Measurements from ENCODE around the gene ECT2L. TPM values are rescaled to one million over a fixed set of nuclear protein-coding genes. Genes with fewer than 3 reads are reported as not detected.

ECT2L gene
- total RNA-seq, 2 donors from 2014 or later = not detected

DNA sequence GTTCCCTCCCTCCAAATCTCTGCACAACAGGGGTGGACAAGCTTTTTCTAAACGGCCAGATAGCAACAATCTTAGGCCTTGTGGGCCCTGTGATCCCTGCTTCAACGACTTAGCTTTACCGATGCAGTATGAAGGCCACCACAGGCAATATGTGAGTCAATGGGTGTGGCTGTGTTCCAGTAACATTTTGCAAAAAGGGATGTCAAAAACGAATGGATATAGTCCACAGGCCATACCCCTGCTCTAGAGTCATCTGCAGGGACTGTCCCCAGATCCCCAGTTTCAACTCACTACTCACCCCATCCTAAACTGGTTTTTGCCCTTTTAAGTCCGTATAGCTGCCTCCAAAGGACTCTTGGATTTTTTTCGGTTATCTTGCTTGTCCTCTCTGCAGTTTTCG is 34.4 kb downstream of the ECT2L start:
- Histone ChIP-seq H3K27me3 (replicated peaks; ENCODE audit: insufficient read depth) (no peaks in the 10 kb centered on the region), H3K4me3 (no peak overlapping the region), H3K27ac (no peak overlapping the region), H3K36me3 (no peaks in the 10 kb centered on the region), H3K9me3 (no peaks in the 10 kb centered on the region), H3K4me1 (ENCODE audit: control insufficient read depth in 1 of 2, low read depth in 2 of 2) (peaks cover 0 to 15% of the 10 kb centered on the region in 2 donors)
- TF ChIP-seq, protein P1, sequence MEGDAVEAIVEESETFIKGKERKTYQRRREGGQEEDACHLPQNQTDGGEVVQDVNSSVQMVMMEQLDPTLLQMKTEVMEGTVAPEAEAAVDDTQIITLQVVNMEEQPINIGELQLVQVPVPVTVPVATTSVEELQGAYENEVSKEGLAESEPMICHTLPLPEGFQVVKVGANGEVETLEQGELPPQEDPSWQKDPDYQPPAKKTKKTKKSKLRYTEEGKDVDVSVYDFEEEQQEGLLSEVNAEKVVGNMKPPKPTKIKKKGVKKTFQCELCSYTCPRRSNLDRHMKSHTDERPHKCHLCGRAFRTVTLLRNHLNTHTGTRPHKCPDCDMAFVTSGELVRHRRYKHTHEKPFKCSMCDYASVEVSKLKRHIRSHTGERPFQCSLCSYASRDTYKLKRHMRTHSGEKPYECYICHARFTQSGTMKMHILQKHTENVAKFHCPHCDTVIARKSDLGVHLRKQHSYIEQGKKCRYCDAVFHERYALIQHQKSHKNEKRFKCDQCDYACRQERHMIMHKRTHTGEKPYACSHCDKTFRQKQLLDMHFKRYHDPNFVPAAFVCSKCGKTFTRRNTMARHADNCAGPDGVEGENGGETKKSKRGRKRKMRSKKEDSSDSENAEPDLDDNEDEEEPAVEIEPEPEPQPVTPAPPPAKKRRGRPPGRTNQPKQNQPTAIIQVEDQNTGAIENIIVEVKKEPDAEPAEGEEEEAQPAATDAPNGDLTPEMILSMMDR (IDR thresholded peaks at IDR 0.05) = no peak
- ATAC-seq (ENCODE audit: insufficient number of reproducible peaks, low FRiP score, low read depth) = no peak
- DNase-seq (ENCODE audit: low spot score) = no peak

DNA sequence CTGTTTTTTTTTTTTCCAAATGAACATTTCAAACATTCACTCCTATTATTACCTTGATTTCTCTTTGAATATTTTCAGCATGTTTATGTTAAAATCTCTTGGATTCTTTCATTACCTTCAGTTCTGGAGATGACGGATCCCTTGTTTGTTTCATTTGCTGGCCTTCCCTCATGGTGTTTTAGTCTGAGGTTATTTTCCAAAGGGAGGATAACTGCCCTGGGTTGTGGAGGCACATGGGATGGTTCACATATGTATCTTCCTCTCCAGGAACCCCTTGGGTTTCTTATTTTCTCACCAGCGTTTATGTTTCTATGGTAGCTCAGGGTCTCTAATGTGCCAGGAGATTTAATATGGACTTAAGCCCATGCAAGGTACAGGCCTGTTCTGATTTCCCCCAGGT is 36.3 kb downstream of the ECT2L start:
- ATAC-seq (ENCODE audit: insufficient number of reproducible peaks, low FRiP score, low read depth) (no peak), DNase-seq (ENCODE audit: low spot score) (no peak)
- Histone ChIP-seq H3K9me3 (no peaks in the 10 kb centered on the region), H3K27me3 (replicated peaks; ENCODE audit: insufficient read depth) (no peaks in the 10 kb centered on the region), H3K27ac (no peak overlapping the region), H3K4me1 (ENCODE audit: control insufficient read depth in 1 of 2, low read depth in 2 of 2) (peaks cover 0 to 15% of the 10 kb centered on the region in 2 donors), H3K36me3 (no peaks in the 10 kb centered on the region), H3K4me3 (no peak overlapping the region)
- TF ChIP-seq, protein P1 (IDR thresholded peaks at IDR 0.05) = no peak

DNA sequence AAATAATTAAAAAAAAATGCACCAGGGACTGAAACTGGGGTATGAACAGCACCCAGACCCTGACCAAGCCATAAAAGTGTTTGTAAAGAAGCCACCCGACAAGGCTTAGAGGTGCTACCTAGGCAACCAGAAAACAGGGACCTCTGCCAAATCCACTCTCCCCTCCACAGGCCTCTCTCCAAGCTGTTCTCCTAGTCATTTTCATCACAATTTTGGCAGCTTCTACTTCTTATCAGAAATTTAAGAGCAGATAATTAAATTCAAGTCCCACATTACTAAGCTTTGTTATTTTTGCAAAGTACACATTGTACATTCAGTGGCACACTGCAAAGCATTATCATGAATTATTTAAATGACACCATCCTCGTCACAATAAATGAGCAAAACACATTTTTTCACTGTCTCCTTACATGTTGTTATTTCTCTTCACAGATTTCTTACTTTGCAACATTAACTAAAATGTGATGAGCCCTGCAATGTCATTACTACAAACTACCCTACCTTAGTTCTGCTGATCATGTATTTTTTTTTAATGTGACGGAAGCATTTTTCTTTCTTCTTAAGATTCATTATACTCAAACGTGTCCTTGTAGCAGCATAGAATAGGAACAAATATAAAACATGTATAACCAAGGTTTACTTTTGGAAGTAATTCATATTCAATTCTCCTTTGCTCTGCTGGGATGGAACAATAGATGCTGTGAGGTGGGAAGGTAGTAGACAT is 38.1 kb downstream of the ECT2L start:
- Histone ChIP-seq H3K27me3 (replicated peaks; ENCODE audit: insufficient read depth) (no peaks in the 10 kb centered on the region), H3K4me1 (ENCODE audit: control insufficient read depth in 1 of 2, low read depth in 2 of 2) (peaks cover 0 to 15% of the 10 kb centered on the region in 2 donors), H3K36me3 (no peaks in the 10 kb centered on the region), H3K9me3 (no peaks in the 10 kb centered on the region), H3K27ac (no peak overlapping the region), H3K4me3 (no peak overlapping the region)
- ATAC-seq (ENCODE audit: insufficient number of reproducible peaks, low FRiP score, low read depth) (no peak), DNase-seq (ENCODE audit: low spot score) (no peak)
- TF ChIP-seq, protein P1 (IDR thresholded peaks at IDR 0.05) = no peak

DNA sequence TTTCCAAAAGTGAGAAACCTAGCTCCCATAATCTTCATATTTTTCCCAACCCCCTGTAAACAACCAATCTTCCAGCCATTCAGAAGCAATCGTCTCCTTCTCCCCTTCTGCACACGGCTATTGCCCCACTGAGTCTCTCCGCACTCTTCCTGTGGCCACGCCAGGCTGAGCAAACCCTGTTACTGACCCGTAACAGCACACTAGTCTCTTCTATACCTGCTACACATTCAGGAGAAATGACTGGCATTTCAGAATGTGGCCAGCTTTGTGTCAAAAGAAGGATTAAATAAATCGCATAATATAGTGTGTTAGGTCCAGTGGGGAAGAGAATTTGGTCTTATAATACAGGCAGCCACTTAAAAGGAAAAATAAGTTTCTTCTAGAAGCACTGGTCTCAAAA is 41.4 kb downstream of the ECT2L start:
- no peaks in the 10 kb centered on the region for H3K27me3 ChIP-seq (replicated peaks; ENCODE audit: insufficient read depth)
- H3K4me1 ChIP-seq (ENCODE audit: control insufficient read depth in 1 of 2, low read depth in 2 of 2) = peaks cover 0 to 15% of the 10 kb centered on the region in 2 donors
- DNase-seq (ENCODE audit: low spot score) (no peak), ATAC-seq (ENCODE audit: insufficient number of reproducible peaks, low FRiP score, low read depth) (no peak)
- no peaks in the 10 kb centered on the region for H3K9me3 ChIP-seq
- no peak overlapping the region for H3K27ac ChIP-seq
- no peaks in the 10 kb centered on the region for H3K36me3 ChIP-seq
- no peak overlapping the region for H3K4me3 ChIP-seq
- TF ChIP-seq, protein P1 (IDR thresholded peaks at IDR 0.05) = no peak

DNA sequence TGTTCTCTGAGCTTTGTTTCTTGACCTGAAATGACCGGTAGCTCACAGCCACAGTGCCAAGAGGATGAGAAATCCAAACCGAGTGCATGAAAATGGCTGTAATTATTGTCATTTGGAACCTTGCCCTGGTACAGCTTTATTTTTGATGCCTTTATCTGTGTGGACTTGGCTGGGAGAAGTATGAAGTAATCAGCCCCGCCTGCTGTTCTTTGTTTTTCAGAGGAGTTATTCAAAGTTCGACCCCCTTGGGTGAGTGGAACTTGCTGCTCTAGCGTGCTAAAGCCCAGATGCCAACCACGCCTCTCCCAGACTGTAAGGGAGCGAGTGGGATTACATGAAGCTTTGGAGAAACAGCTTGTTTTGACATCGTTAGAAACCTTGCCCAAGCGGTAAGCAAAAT is 48.3 kb downstream of the ECT2L start:
- Histone ChIP-seq H3K27ac (no peak overlapping the region), H3K36me3 (no peaks in the 10 kb centered on the region), H3K4me1 (ENCODE audit: control insufficient read depth in 1 of 2, low read depth in 2 of 2) (no peaks in the 10 kb centered on the region), H3K9me3 (no peaks in the 10 kb centered on the region), H3K4me3 (no peak overlapping the region), H3K27me3 (replicated peaks; ENCODE audit: insufficient read depth) (no peaks in the 10 kb centered on the region)
- no peak for ATAC-seq (ENCODE audit: insufficient number of reproducible peaks, low FRiP score, low read depth)
- no peak for DNase-seq (ENCODE audit: low spot score)
- TF ChIP-seq, protein P1 (IDR thresholded peaks at IDR 0.05) = no peak
